Tibial nerve (tissue), 4 donors: ENCODE results near the gene CECR2.

Experiments used
- CTCF ChIP-seq, 5 experiments: fragments of 200-600 bp in 3 of 5; fragments of 450-650 bp in 2 of 5; sonication (generic) in 3 of 5; IDR thresholded peaks; one replicate each; pipeline ENCODE4 v1.5.1; 2016 to 2019; ENCODE audit warnings: antibody characterized with exemption in 5 of 5, mild to moderate bottlenecking in 3 of 5, moderate library complexity in 2 of 5
- EP300 ChIP-seq, 2 donors: sonication (generic); formaldehyde crosslinking; IDR thresholded peaks; one replicate each; pipeline ENCODE4 v1.6.1; 2017; ENCODE audit warnings: antibody characterized with exemption in 2 of 2, mild to moderate bottlenecking in 1 of 2
- POLR2A ChIP-seq, 2 donors: fragments of 450-650 bp; IDR thresholded peaks; one replicate each; pipeline ENCODE4 v1.6.1; 2017; ENCODE audit warnings: antibody characterized with exemption in 2 of 2, mild to moderate bottlenecking in 2 of 2, moderate library complexity in 2 of 2

- TF ChIP-seq CTCF (IDR thresholded peaks at IDR 0.05) (no peak), EP300 (IDR thresholded peaks at IDR 0.05) (no peak), POLR2A (IDR thresholded peaks at IDR 0.05) (no peak)
Observed at GRCh38 chr22:17513612-17514011, 144.4 kb downstream of the CECR2 start.
